ENCODE results near the gene PIGL.

- TF ChIP-seq CTCF (IDR thresholded peaks at IDR 0.05; ENCODE audit: low read length) = peak; percentile 21
- no peak for TF ChIP-seq EZH2 (optimal IDR thresholded peaks at IDR 0.05; ENCODE audit: low read depth, low read length)
- no peak for TF ChIP-seq EZH2phosphoT487 (IDR thresholded peaks at IDR 0.05; ENCODE audit: low read length)
Measured at GRCh38 chr17:16215273-16215964, 1.6 kb upstream of the PIGL start, which contains the start of gene NCOR1.

Data from MM.1S (cell line).